CD14-positive monocyte (primary cell): ENCODE data around the gene NIN. TPM values are rescaled to one million over a fixed set of nuclear protein-coding genes. Genes with fewer than 3 reads are reported as not detected.
A peak's percentile ranks its signal among the peaks of the same experiment; 100 is the strongest.

Experiments used
- DNase-seq, 3 donors: peaks; one replicate each; pipeline ENCODE4 v3.0.0-alpha.2; 2011 to 2022
- H2AFZ ChIP-seq: 2 replicates; pipeline ENCODE4 v1.6.0; 2012; ENCODE audit warnings: mild to moderate bottlenecking, low read depth, low read length, inconsistent platforms; ENCODE audit not compliant: insufficient read depth, poor library complexity, severe bottlenecking
- H3K27ac ChIP-seq, 2 donors: 1 replicate in 1 of 2; 2 replicates in 1 of 2; pipeline ENCODE4 v1.5.1; 2012 to 2013; ENCODE audit warnings: low read length in 2 of 2, control low read depth in 1 of 2, inconsistent platforms in 1 of 2, low read depth in 1 of 2, mild to moderate bottlenecking in 1 of 2
- H3K27me3 ChIP-seq, 2 donors: one replicate each; pipeline versions ENCODE4 v1.6.0 to v1.6.1; 2011 to 2013; ENCODE audit warnings: low read length in 2 of 2; ENCODE audit not compliant: control insufficient read depth in 2 of 2, insufficient read depth in 2 of 2
- H3K36me3 ChIP-seq, 2 donors: replicated peaks in 1 of 2; 1 replicate in 1 of 2; 2 replicates in 1 of 2; pipeline versions ENCODE4 v1.5.1 to v1.6.1; 2012 to 2013; ENCODE audit warnings: low read length in 2 of 2, control low read depth in 1 of 2, inconsistent platforms in 1 of 2, mild to moderate bottlenecking in 1 of 2; ENCODE audit not compliant: insufficient read depth in 2 of 2, control insufficient read depth in 1 of 2
- H3K4me1 ChIP-seq, 2 donors: 1 replicate in 1 of 2; 2 replicates in 1 of 2; pipeline versions ENCODE4 v1.5.1 to v1.6.1; 2012 to 2013; ENCODE audit warnings: low read length in 2 of 2, control low read depth in 1 of 2, inconsistent platforms in 1 of 2, mild to moderate bottlenecking in 1 of 2, moderate library complexity in 1 of 2; ENCODE audit not compliant: insufficient read depth in 2 of 2, control insufficient read depth in 1 of 2
- H3K4me2 ChIP-seq: replicated peaks from 2 replicates; pipeline ENCODE3; 2012; ENCODE audit warnings: low read length, moderate library complexity, mild to moderate bottlenecking; ENCODE audit not compliant: poor library complexity, severe bottlenecking; ENCODE audit errors: extremely low read depth
- H3K4me3 ChIP-seq, 3 experiments: fragments of 200-600 bp in 1 of 3; sonication (generic) in 1 of 3; replicated peaks in 1 of 3; 1 replicate in 2 of 3; 2 replicates in 1 of 3; pipeline ENCODE4 v1.5.1; 2011 to 2013; ENCODE audit warnings: low read length in 3 of 3, mild to moderate bottlenecking in 3 of 3, control low read depth in 2 of 3, low read depth in 2 of 3, inconsistent platforms in 1 of 3, moderate library complexity in 1 of 3
- H3K79me2 ChIP-seq: 2 replicates; pipeline ENCODE4 v1.6.0; 2012; ENCODE audit warnings: mild to moderate bottlenecking, control low read depth, inconsistent platforms, low read length, moderate library complexity; ENCODE audit not compliant: insufficient read depth
- H3K9ac ChIP-seq: 2 replicates; pipeline ENCODE4 v1.6.0; 2017; ENCODE audit warnings: low read length, mild to moderate bottlenecking; ENCODE audit not compliant: insufficient read depth, poor library complexity, severe bottlenecking
- H3K9me3 ChIP-seq, 2 donors: replicated peaks in 1 of 2; 1 replicate in 1 of 2; 2 replicates in 1 of 2; pipeline versions ENCODE4 v1.5.1 to v1.6.1; 2012 to 2013; ENCODE audit warnings: low read length in 2 of 2, control low read depth in 1 of 2; ENCODE audit not compliant: control insufficient read depth in 1 of 2, insufficient read depth in 1 of 2
- H4K20me1 ChIP-seq: 2 replicates; pipeline ENCODE4 v1.6.0; 2012; ENCODE audit warnings: mild to moderate bottlenecking, low read length, control low read depth, moderate library complexity; ENCODE audit not compliant: insufficient read depth
- H3K27ac Mint-ChIP-seq, 7 donors: one replicate each; pipeline ENCODE4 v1.8.0; 2020; ENCODE audit warnings: mild to moderate bottlenecking in 7 of 7, mixed read lengths in 7 of 7, moderate library complexity in 6 of 7, inconsistent platforms in 2 of 7
- H3K27me3 Mint-ChIP-seq, 3 donors: one replicate each; pipeline ENCODE4 v1.8.0; 2021 to 2022; ENCODE audit warnings: low read depth in 3 of 3, mild to moderate bottlenecking in 3 of 3, mixed read lengths in 3 of 3, moderate library complexity in 3 of 3, inconsistent platforms in 1 of 3
- H3K36me3 Mint-ChIP-seq, 2 donors: one replicate each; pipeline ENCODE4 v1.8.0; 2020; ENCODE audit warnings: mixed read lengths in 2 of 2, inconsistent platforms in 1 of 2, mild to moderate bottlenecking in 1 of 2
- H3K4me1 Mint-ChIP-seq: one replicate; pipeline ENCODE4 v1.8.0; 2020; ENCODE audit warnings: mild to moderate bottlenecking, mixed read lengths
- H3K4me3 Mint-ChIP-seq, 2 donors: one replicate each; pipeline ENCODE4 v1.8.0; 2020; ENCODE audit warnings: mild to moderate bottlenecking in 2 of 2, mixed read lengths in 2 of 2, moderate library complexity in 1 of 2
- H3K9me3 Mint-ChIP-seq, 7 donors: one replicate each; pipeline ENCODE4 v1.8.0; 2020 to 2022; ENCODE audit warnings: mixed read lengths in 7 of 7, mild to moderate bottlenecking in 6 of 7, moderate library complexity in 6 of 7, inconsistent platforms in 2 of 7
- CTCF ChIP-seq: fragments of 200-600 bp; IDR thresholded peaks from one replicate; pipeline ENCODE4 v1.8.0; 2022; ENCODE audit warnings: antibody characterized with exemption, mild to moderate bottlenecking
- WGBS: methylation state at CpG from one replicate; pipeline ENCODE4 v1.1.5; 2013; ENCODE audit warnings: missing lambda C conversion rate; ENCODE audit not compliant: insufficient coverage; 5-methylcytosine and 5-hydroxymethylcytosine counted together
- intact Hi-C, 2 donors: fragments of 100-400 bp; cut with micrococcal nuclease; formaldehyde crosslinking; loops; one replicate each; pipeline versions ENCODE4 v1.15.0 to v1.15.1; 2023
- polyA plus RNA-seq, 3 donors: library from polyadenylated mRNA; depleted of rRNA in 1 of 3; unstranded in 2 of 3; stranded (reverse) in 1 of 3; fragments of 300-500 nt in 2 of 3; fragments of >200 nt in 1 of 3; fragmentation: Illumina TruSeq in 2 of 3; gene quantifications; 1 replicate in 2 of 3; 2 replicates in 1 of 3; pipeline ENCODE4 v1.2.3, GENCODE V29; 2012 to 2021

NIN gene
- polyA plus RNA-seq, 3 donors, result 15.3 to 29.1 (median 26.5) TPM

- Mint-ChIP-seq H3K4me1 (peaks cover 22% of the 10 kb centered on the region), H3K27ac (peak overlapping the region in 2 of 7 donors; percentile 35 to 58), H3K27me3 (peaks cover 0 to 1% (median 0%) of the 10 kb centered on the region in 3 donors), H3K9me3 (peaks cover 0 to 2% (median 0%) of the 10 kb centered on the region in 7 donors), H3K4me3 (no peak overlapping the region), H3K36me3 (peaks cover 64 to 83% of the 10 kb centered on the region in 2 donors)
- TF ChIP-seq CTCF, result no peak
- Histone ChIP-seq H3K79me2 (peaks cover 12% of the 10 kb centered on the region), H3K9me3 (no peaks in the 10 kb centered on the region), H3K9ac (no peak overlapping the region), H3K4me1 (peaks cover 5 to 9% of the 10 kb centered on the region in 2 donors), H3K27ac (no peak overlapping the region), H3K4me3 (no peak overlapping the region), H3K4me2 (no peak overlapping the region), H4K20me1 (peaks cover 49% of the 10 kb centered on the region), H3K27me3 (no peaks in the 10 kb centered on the region), H3K36me3 (peaks cover 61 to 98% of the 10 kb centered on the region in 2 donors), H2AFZ (no peak overlapping the region)
- no CpG with 5 or more reads among the region's 3 CpGs for WGBS
- no peak for DNase-seq
- intact Hi-C loops, result no loop called here
Measured at GRCh38 chr14:50786751-50787464, 44.1 kb downstream of the NIN start.

GRCh38 chr14:50785457-50786063 is 45.4 kb downstream of the NIN start:
- Histone ChIP-seq H3K9me3 (no peaks in the 10 kb centered on the region), H3K79me2 (peaks cover 9% of the 10 kb centered on the region), H3K4me3 (no peak overlapping the region), H3K27me3 (no peaks in the 10 kb centered on the region), H3K27ac (peak overlapping the region in 1 of 2 donors; percentile 29), H3K4me1 (peaks cover 5 to 9% of the 10 kb centered on the region in 2 donors), H3K9ac (no peak overlapping the region), H4K20me1 (peaks cover 50% of the 10 kb centered on the region), H2AFZ (no peak overlapping the region), H3K36me3 (peaks cover 53 to 98% of the 10 kb centered on the region in 2 donors), H3K4me2 (no peak overlapping the region)
- H3K27me3 Mint-ChIP-seq, result peaks cover 0 to 1% (median 0%) of the 10 kb centered on the region in 3 donors
- peaks cover 60 to 83% of the 10 kb centered on the region in 2 donors for H3K36me3 Mint-ChIP-seq
- peaks cover 22% of the 10 kb centered on the region for H3K4me1 Mint-ChIP-seq
- no peak overlapping the region for H3K4me3 Mint-ChIP-seq
- DNase-seq, result no peak
- peak overlapping the region in 3 of 7 donors; percentile 10 to 80 (median 12) for H3K27ac Mint-ChIP-seq
- no peak for TF ChIP-seq CTCF
- intact Hi-C loops, result no loop called here
- 39% methylated on average over 4 of the region's 8 CpGs for WGBS
- peaks cover 0 to 2% (median 0%) of the 10 kb centered on the region in 7 donors for H3K9me3 Mint-ChIP-seq
